GM21576 (cell line): Measurements from ENCODE around the gene CCDC159.
"Not testable (repeated sequence)": the region's sequence is repeated elsewhere in the genome, so short reads cannot be mapped to it uniquely, and the experiment has no call there.

Experiments
- ATAC-seq: cut with Tn5 transposase; IDR thresholded peaks from one replicate; pipeline ENCODE4 v1.9.1; 2021; ENCODE audit warnings: mild to moderate bottlenecking, moderate library complexity; ENCODE audit not compliant: unreplicated experiment

CCDC159 gene

GRCh38 chr19:11346104-11346940 lies at the start of gene CCDC159, which contains the start of gene TMEM205:
TSS of gene CCDC159 (plus strand) at chr19:11346519. CDS start at chr19:11346607, 88 bp downstream.
TSS of gene TMEM205 (minus strand) at chr19:11346268. CDS start at chr19:11345619, 649 bp downstream.
- peak; percentile 84 for ATAC-seq

- ATAC-seq: no peak
Observed at GRCh38 chr19:11299946-11300810, 46.1 kb upstream of the CCDC159 start.

- no peak for ATAC-seq
Observed at GRCh38 chr19:11300811-11301120, 45.6 kb upstream of the CCDC159 start.

- ATAC-seq: no peak
Observed at GRCh38 chr19:11304936-11305335, 41.4 kb upstream of the CCDC159 start.

- ATAC-seq: no peak
Observed at GRCh38 chr19:11306337-11306736, 40.0 kb upstream of the CCDC159 start.

- ATAC-seq: not testable (repeated sequence)
Observed at GRCh38 chr19:11320278-11320995, 25.9 kb upstream of the CCDC159 start.

- no peak for ATAC-seq
Observed at GRCh38 chr19:11321191-11322126, 24.9 kb upstream of the CCDC159 start.

GRCh38 chr19:11322269-11323024 lies 23.9 kb upstream of the CCDC159 start:
- no peak for ATAC-seq

GRCh38 chr19:11323601-11324078 lies 22.7 kb upstream of the CCDC159 start:
- ATAC-seq: no peak

GRCh38 chr19:11324079-11324661 lies 22.1 kb upstream of the CCDC159 start:
- ATAC-seq: no peak

GRCh38 chr19:11324748-11325389 lies 21.4 kb upstream of the CCDC159 start:
- ATAC-seq: no peak

- ATAC-seq: no peak
Observed at GRCh38 chr19:11325544-11325943, 20.8 kb upstream of the CCDC159 start.

GRCh38 chr19:11330127-11330526 lies 16.2 kb upstream of the CCDC159 start:
- ATAC-seq: no peak

- ATAC-seq: no peak
Observed at GRCh38 chr19:11331502-11331901, 14.8 kb upstream of the CCDC159 start.

- ATAC-seq: no peak
Observed at GRCh38 chr19:11332822-11333221, 13.5 kb upstream of the CCDC159 start.

GRCh38 chr19:11333838-11334237 lies 12.5 kb upstream of the CCDC159 start:
- ATAC-seq: not testable (repeated sequence)

- ATAC-seq: no peak
Observed at GRCh38 chr19:11335449-11336146, 10.7 kb upstream of the CCDC159 start.

- ATAC-seq: no peak
Observed at GRCh38 chr19:11337080-11337479, 9.2 kb upstream of the CCDC159 start.
